Measurements from ENCODE around the gene JAML. TPM values are rescaled to one million over a fixed set of nuclear protein-coding genes. Genes with fewer than 3 reads are reported as not detected.
"Not testable (repeated sequence)": the region's sequence is repeated elsewhere in the genome, so short reads cannot be mapped to it uniquely, and the experiment has no call there.

JAML gene
- total and polyA plus RNA-seq, 9 of the 15 experiments (the other 6 are each of a cell fraction or from before 2014, with no cell fraction given), result 0.05 to 0.32 (median 0.22) TPM; not detected in 4

DNA sequence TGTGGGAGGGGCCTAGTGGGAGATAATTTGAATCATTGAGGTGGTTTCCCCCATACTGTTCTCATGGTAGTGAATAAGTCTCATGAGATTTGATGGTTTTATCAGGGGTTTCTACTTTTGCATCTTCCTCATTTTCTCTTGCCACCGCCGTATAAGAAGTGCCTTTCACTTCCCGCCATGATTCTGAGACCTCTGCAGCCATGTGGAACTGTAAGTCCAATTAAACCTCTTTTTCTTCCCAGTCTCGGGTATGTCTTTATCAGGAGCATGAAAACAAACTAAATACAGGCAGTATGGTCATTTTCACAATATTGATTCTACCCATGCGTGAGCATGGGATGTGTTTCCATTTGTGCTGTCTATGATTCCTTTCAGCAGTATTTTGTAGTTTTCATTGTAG, 32.0 kb downstream of the JAML start:
- TF ChIP-seq ZNF766 (CRISPR knock-in tag; conservative IDR thresholded peaks at IDR 0.05) (0 out of 2 replicates have a peak, but pooled peaks have one; percentile 56), ZFP36 (IDR thresholded peaks at IDR 0.05; ENCODE audit: low read depth, low read length, partially characterized antibody) (peak; percentile 45)
- TF ChIP-seq, protein P1, sequence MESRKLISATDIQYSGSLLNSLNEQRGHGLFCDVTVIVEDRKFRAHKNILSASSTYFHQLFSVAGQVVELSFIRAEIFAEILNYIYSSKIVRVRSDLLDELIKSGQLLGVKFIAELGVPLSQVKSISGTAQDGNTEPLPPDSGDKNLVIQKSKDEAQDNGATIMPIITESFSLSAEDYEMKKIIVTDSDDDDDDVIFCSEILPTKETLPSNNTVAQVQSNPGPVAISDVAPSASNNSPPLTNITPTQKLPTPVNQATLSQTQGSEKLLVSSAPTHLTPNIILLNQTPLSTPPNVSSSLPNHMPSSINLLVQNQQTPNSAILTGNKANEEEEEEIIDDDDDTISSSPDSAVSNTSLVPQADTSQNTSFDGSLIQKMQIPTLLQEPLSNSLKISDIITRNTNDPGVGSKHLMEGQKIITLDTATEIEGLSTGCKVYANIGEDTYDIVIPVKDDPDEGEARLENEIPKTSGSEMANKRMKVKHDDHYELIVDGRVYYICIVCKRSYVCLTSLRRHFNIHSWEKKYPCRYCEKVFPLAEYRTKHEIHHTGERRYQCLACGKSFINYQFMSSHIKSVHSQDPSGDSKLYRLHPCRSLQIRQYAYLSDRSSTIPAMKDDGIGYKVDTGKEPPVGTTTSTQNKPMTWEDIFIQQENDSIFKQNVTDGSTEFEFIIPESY (CRISPR knock-in tag; IDR thresholded peaks at IDR 0.05), result 0 out of 2 replicates have a peak, but pooled peaks have one; percentile 51
- DNase-seq (ENCODE audit: extremely low read depth in 1 of 4, low spot score in 3 of 4); H3K9me3 ChIP-seq (replicated peaks; ENCODE audit: control insufficient read depth, insufficient read depth, low read depth, low read length); FAIRE-seq; H3K27ac ChIP-seq (ENCODE audit: extremely low read depth, low read depth, low read length); intact Hi-C loops (cut with micrococcal nuclease); POLR2A ChIA-PET; ATAC-seq; H2AFZ ChIP-seq (ENCODE audit: low read depth, low read length); H3K9ac ChIP-seq (ENCODE audit: insufficient read depth in 1 of 2, low read depth in 2 of 2, low read length in 2 of 2); in situ Hi-C loops (cut with MboI); H4K20me1 ChIP-seq (replicated peaks; ENCODE audit: control insufficient read depth, insufficient read depth, low read length); H3K4me2 ChIP-seq (ENCODE audit: insufficient read depth, low read length); H3K4me3 ChIP-seq; H3K36me3 ChIP-seq (ENCODE audit: control insufficient read depth, insufficient read depth, low read length); BruUV-seq (replicated peaks); H3K79me2 ChIP-seq (ENCODE audit: control insufficient read depth, insufficient read depth, low read length); H3K9me1 ChIP-seq (ENCODE audit: control insufficient read depth, insufficient read depth, low read length); H3K4me1 ChIP-seq (replicated peaks in 1 of 2; ENCODE audit: control insufficient read depth in 2 of 2, insufficient read depth in 2 of 2, low read length in 2 of 2): not testable (repeated sequence)
- CTCF ChIA-PET (ENCODE audit: low intra/inter-chr PET ratio), result interaction anchor here (0.7 kb wide), 1 partner anchor 166 kb away, joined by 4 read pairs; the partner anchor contains the start of gene UBE4A
- H3K27me3 ChIP-seq (ENCODE audit: control insufficient read depth in 2 of 2, insufficient read depth in 2 of 2, low read length in 2 of 2), result peaks cover 0 to 15% of the 10 kb centered on the region in 2 experiments; a peak in 3 of 5 replicates
- 20% methylated on average over 5 of the region's 5 CpGs for WGBS (ENCODE audit: insufficient coverage, low coverage, missing lambda C conversion rate)

DNA sequence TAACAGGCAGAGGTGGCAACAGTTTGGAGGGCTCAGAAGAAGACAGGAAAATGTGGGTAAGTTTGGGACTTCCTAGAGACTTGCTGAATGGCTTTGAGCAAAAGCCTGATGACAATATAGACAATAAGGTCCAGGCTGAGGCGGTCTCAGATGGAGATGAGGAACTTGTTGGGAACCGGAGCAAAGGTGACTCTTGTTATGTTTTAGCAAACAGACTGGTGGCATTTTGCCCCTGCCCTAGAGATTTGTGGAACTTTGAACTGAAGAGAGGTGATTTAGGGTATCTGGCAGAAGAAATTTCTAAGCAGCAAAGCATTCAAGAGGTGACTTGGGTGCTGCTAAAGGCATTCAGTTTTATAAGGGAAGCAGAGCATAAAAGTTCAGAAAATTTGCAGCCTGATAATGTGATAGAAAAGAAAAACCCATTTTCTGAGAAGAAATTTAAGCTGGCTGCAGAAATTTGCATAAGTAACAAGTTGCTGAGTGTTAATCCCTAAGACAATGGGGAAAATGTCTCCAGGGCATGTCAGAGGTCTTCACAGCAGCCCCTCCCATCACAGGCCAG, 33.8 kb downstream of the JAML start:
- BruUV-seq (replicated peaks); H3K4me2 ChIP-seq (ENCODE audit: insufficient read depth, low read length); H4K20me1 ChIP-seq (replicated peaks; ENCODE audit: control insufficient read depth, insufficient read depth, low read length); POLR2A ChIA-PET; H3K9me1 ChIP-seq (ENCODE audit: control insufficient read depth, insufficient read depth, low read length); FAIRE-seq; H3K9me3 ChIP-seq (replicated peaks; ENCODE audit: control insufficient read depth, insufficient read depth, low read depth, low read length); H3K79me2 ChIP-seq (ENCODE audit: control insufficient read depth, insufficient read depth, low read length); H3K4me3 ChIP-seq; H2AFZ ChIP-seq (ENCODE audit: low read depth, low read length); H3K27ac ChIP-seq (ENCODE audit: extremely low read depth, low read depth, low read length); DNase-seq (ENCODE audit: extremely low read depth in 1 of 4, low spot score in 3 of 4); in situ Hi-C loops (cut with MboI); ATAC-seq; intact Hi-C loops (cut with micrococcal nuclease); CTCF ChIA-PET (ENCODE audit: low intra/inter-chr PET ratio); H3K36me3 ChIP-seq (ENCODE audit: control insufficient read depth, insufficient read depth, low read length); H3K4me1 ChIP-seq (replicated peaks in 1 of 2; ENCODE audit: control insufficient read depth in 2 of 2, insufficient read depth in 2 of 2, low read length in 2 of 2); H3K9ac ChIP-seq (ENCODE audit: insufficient read depth in 1 of 2, low read depth in 2 of 2, low read length in 2 of 2): not testable (repeated sequence)
- H3K27me3 ChIP-seq (ENCODE audit: control insufficient read depth in 2 of 2, insufficient read depth in 2 of 2, low read length in 2 of 2), result peaks cover 8 to 18% of the 10 kb centered on the region in 2 experiments; a peak in 4 of 5 replicates
- WGBS (ENCODE audit: insufficient coverage, low coverage, missing lambda C conversion rate), result 0% methylated on average over 2 of the region's 2 CpGs
